Tibial nerve (tissue), 4 donors: ENCODE data around the gene ATAT1. TPM values are rescaled to one million over a fixed set of nuclear protein-coding genes. Genes with fewer than 3 reads are reported as not detected.

Experiments
- DNase-seq, 2 donors: peaks; one replicate each; pipeline ENCODE4 v3.0.0-alpha.2; 2019; ENCODE audit warnings: low spot score in 2 of 2
- H3K27ac ChIP-seq, 4 donors: fragments of 200-600 bp; sonication (generic) in 3 of 4; one replicate each; pipeline ENCODE4 v1.5.1; 2017 to 2019; ENCODE audit warnings: mild to moderate bottlenecking in 1 of 4
- H3K27me3 ChIP-seq, 2 donors: fragments of 200-600 bp; sonication (generic) in 1 of 2; one replicate each; pipeline versions ENCODE4 v1.5.1 to v1.6.0; 2017 to 2019
- H3K36me3 ChIP-seq, 3 donors: fragments of 200-600 bp; sonication (generic); one replicate each; pipeline ENCODE4 v1.5.1; 2018 to 2019
- H3K4me1 ChIP-seq, 4 donors: fragments of 200-600 bp; sonication (generic) in 3 of 4; one replicate each; pipeline ENCODE4 v1.5.1; 2017 to 2019
- H3K4me3 ChIP-seq, 4 donors: fragments of 200-600 bp; sonication (generic) in 3 of 4; one replicate each; pipeline ENCODE4 v1.5.1; 2017 to 2019; ENCODE audit warnings: mild to moderate bottlenecking in 1 of 4, moderate library complexity in 1 of 4
- H3K9me3 ChIP-seq, 4 donors: fragments of 200-600 bp; sonication (generic) in 3 of 4; one replicate each; pipeline ENCODE4 v1.5.1; 2017 to 2019
- EP300 ChIP-seq, 2 donors: sonication (generic); formaldehyde crosslinking; IDR thresholded peaks; one replicate each; pipeline ENCODE4 v1.6.1; 2017; ENCODE audit warnings: antibody characterized with exemption in 2 of 2, mild to moderate bottlenecking in 1 of 2
- POLR2A ChIP-seq, 2 donors: fragments of 450-650 bp; IDR thresholded peaks; one replicate each; pipeline ENCODE4 v1.6.1; 2017; ENCODE audit warnings: antibody characterized with exemption in 2 of 2, mild to moderate bottlenecking in 2 of 2, moderate library complexity in 2 of 2
- WGBS, 2 donors: methylation state at CpG; one replicate each; pipeline ENCODE4 v1.1.5; 2018; 5-methylcytosine and 5-hydroxymethylcytosine counted together
- total RNA-seq, 4 donors: library from RNA; depleted of rRNA; stranded (reverse); fragments of >200 nt; gene quantifications; one replicate each; pipeline ENCODE4 v1.1.0, GENCODE V29; 2016
- TF ChIP-seq, protein P1 (sequence below), 5 experiments: fragments of 200-600 bp in 3 of 5; fragments of 450-650 bp in 2 of 5; sonication (generic) in 3 of 5; IDR thresholded peaks; one replicate each; pipeline ENCODE4 v1.5.1; 2016 to 2019; ENCODE audit warnings: antibody characterized with exemption in 5 of 5, mild to moderate bottlenecking in 3 of 5, moderate library complexity in 2 of 5

Gene ATAT1
- total RNA-seq, result 10 to 100 TPM in 1 of 4 donors, 1 to 10 TPM in 3; 5.5 to 18.0 (median 7.7) TPM

DNA sequence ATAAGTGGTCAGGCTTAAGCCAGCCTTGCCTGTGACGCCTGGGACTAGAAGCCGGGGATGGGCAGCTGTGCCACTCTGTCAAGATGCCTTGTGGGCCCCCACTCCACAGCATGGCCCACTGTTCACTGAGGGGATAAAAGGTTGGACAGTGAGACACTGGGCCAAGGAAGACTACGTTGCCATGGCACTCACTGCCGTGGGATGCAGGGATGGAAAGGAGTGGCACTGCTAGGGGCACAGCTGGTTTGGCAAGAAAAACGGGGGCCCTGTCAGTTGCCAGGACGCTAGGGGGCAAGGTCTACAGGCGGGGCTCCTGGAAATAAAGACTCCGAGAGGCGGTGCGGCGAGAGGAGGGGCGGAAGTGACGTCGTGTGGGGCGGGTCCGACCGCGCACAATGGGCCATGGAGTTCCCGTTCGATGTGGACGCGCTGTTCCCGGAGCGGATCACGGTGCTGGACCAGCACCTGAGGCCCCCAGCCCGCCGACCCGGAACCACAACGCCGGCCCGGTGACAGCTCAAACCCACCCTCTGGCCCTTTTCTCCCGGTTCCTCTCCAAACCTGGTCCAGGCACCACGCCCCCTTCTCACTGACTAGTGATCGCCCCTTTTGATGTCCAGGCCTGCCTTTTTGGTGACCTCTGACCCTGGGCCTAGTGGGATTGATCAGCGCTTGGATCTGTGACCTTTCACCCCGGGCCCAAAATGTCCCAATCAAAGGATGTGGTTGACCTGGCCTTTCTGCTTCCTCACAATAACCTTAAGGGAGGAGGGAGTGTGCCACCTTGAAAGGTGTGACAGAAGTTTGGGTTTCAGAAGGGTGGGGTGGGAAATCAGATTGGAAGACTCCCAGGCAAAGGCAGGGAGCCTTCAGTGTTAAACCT is at the start of gene ATAT1:
Gene ATAT1 (plus strand): TSS at position 391 of the 883 bp plus-strand sequence.
- WGBS, 2 donors, result 1 to 3% methylated on average over 25 to 31 of the region's 36 CpGs
- peak; percentile 78 to 83 for DNase-seq
- Histone ChIP-seq H3K4me1 (peaks cover 0 to 21% (median 4%) of the 10 kb centered on the region in 4 donors), H3K27me3 (no peaks in the 10 kb centered on the region), H3K9me3 (no peaks in the 10 kb centered on the region), H3K4me3 (peak within 1 kb of the TSS; percentile 38 to 62 (median 49)), H3K36me3 (peaks cover 0 to 81% (median 21%) of the 10 kb centered on the region in 3 donors), H3K27ac (peak within 1 kb of the TSS; percentile 82 to 97 (median 92))
- TF ChIP-seq POLR2A (IDR thresholded peaks at IDR 0.05), result peak in 1 of 2 donors; percentile 57
- TF ChIP-seq EP300 (IDR thresholded peaks at IDR 0.05), result peak; percentile 71 to 77
- TF ChIP-seq, protein P1, sequence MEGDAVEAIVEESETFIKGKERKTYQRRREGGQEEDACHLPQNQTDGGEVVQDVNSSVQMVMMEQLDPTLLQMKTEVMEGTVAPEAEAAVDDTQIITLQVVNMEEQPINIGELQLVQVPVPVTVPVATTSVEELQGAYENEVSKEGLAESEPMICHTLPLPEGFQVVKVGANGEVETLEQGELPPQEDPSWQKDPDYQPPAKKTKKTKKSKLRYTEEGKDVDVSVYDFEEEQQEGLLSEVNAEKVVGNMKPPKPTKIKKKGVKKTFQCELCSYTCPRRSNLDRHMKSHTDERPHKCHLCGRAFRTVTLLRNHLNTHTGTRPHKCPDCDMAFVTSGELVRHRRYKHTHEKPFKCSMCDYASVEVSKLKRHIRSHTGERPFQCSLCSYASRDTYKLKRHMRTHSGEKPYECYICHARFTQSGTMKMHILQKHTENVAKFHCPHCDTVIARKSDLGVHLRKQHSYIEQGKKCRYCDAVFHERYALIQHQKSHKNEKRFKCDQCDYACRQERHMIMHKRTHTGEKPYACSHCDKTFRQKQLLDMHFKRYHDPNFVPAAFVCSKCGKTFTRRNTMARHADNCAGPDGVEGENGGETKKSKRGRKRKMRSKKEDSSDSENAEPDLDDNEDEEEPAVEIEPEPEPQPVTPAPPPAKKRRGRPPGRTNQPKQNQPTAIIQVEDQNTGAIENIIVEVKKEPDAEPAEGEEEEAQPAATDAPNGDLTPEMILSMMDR (IDR thresholded peaks at IDR 0.05), result peak; percentile 28 to 72 (median 41)

DNA sequence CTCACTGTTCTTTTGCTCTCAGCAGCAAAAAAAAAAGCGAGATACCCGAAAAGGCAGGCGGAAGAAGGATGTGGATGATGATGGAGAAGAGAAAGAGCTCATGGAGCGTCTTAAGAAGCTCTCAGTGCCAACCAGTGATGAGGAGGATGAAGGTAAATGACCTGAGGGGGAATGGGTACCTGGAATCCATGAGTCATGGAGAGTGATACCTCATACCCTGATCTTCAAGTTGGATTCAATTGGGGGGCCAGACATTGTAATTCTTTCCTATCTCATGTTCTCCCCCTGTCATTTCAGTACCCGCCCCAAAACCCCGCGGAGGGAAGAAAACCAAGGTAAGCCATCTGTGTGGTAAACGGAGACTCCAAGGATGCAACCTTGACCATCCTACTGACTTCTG is 48.6 kb upstream of the ATAT1 start:
- H3K9me3 ChIP-seq, result no peaks in the 10 kb centered on the region
- peaks cover 8 to 69% (median 40%) of the 10 kb centered on the region in 3 donors for H3K36me3 ChIP-seq
- WGBS, 2 donors, result 93 to 96% methylated on average over 8 of the region's 8 CpGs
- peaks cover 0 to 17% (median 10%) of the 10 kb centered on the region in 4 donors for H3K4me1 ChIP-seq
- no peaks in the 10 kb centered on the region for H3K27me3 ChIP-seq
- no peak for DNase-seq
- H3K27ac ChIP-seq, result no peak overlapping the region
- H3K4me3 ChIP-seq, result no peak overlapping the region
- TF ChIP-seq EP300 (IDR thresholded peaks at IDR 0.05) (no peak), POLR2A (IDR thresholded peaks at IDR 0.05) (no peak)
- TF ChIP-seq, protein P1 (IDR thresholded peaks at IDR 0.05), result no peak

DNA sequence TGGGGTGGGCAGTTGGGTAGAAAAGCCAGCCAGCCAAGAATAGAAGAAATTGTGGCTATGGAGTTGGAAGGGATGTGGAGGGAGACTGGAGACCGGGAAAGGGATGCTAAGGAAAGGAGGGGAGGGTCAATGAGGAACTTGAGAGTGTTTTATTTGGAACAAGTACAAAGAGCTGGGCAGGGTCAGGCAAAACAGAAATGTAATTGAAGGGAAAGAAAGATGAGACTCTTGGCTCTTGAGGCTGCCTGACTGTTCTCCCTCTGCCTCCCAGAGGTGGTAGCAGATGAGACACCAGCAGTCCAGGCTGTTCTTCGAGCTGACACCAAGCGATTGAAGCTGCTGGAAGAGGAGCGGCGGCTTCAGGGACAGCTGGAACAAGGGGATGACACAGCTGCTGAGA is 42.8 kb upstream of the ATAT1 start:
- no peaks in the 10 kb centered on the region for H3K27me3 ChIP-seq
- no peaks in the 10 kb centered on the region for H3K9me3 ChIP-seq
- no peak overlapping the region for H3K4me3 ChIP-seq
- H3K4me1 ChIP-seq, result no peaks in the 10 kb centered on the region
- TF ChIP-seq, protein P1 (IDR thresholded peaks at IDR 0.05), result no peak
- TF ChIP-seq POLR2A (IDR thresholded peaks at IDR 0.05), result no peak
- TF ChIP-seq EP300 (IDR thresholded peaks at IDR 0.05), result no peak
- no peak for DNase-seq
- H3K27ac ChIP-seq, result no peak overlapping the region
- 76 to 85% methylated on average over 5 of the region's 5 CpGs for WGBS, 2 donors
- H3K36me3 ChIP-seq, result peaks cover 4 to 100% (median 72%) of the 10 kb centered on the region in 3 donors

DNA sequence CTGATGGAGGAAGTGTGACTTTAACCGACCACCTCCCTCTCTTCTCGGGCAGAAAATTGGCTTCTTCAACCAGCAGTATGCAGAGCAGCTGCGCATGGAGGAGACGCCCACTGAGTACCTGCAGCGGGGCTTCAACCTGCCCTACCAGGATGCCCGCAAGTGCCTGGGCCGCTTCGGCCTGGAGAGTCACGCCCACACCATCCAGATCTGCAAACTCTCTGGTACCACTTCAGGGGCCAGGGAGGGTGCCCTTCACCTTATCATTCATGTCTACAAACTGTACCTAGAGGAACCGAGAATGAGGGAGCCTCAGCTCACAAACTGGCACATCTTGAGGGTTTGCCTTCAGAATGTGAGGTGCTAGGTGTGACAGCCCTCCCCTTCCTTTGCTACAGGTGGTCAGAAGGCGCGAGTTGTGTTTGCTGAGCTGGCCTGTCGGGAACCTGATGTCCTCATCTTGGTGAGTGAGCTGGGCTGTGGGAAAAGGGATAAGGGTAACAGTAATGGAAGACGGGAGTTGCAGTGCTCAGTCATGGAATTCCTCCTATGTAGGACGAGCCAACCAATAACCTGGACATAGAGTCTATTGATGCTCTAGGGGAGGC is 36.8 kb upstream of the ATAT1 start:
- Histone ChIP-seq H3K27ac (no peak overlapping the region), H3K27me3 (no peaks in the 10 kb centered on the region), H3K36me3 (peaks cover 0 to 96% (median 32%) of the 10 kb centered on the region in 3 donors), H3K4me3 (no peak overlapping the region), H3K9me3 (no peaks in the 10 kb centered on the region), H3K4me1 (no peaks in the 10 kb centered on the region)
- WGBS, 2 donors, result 93% methylated on average over 15 of the region's 15 CpGs
- DNase-seq, result no peak
- TF ChIP-seq POLR2A (IDR thresholded peaks at IDR 0.05), result no peak
- TF ChIP-seq, protein P1 (IDR thresholded peaks at IDR 0.05), result no peak
- TF ChIP-seq EP300 (IDR thresholded peaks at IDR 0.05), result no peak

DNA sequence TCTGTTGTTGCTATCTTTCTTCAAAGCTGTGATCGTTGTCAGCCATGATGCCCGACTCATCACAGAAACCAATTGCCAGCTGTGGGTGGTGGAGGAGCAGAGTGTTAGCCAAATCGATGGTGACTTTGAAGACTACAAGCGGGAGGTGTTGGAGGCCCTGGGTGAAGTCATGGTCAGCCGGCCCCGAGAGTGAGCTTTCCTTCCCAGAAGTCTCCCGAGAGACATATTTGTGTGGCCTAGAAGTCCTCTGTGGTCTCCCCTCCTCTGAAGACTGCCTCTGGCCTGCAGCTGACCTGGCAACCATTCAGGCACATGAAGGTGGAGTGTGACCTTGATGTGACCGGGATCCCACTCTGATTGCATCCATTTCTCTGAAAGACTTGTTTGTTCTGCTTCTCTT is 36.2 kb upstream of the ATAT1 start:
- H3K27me3 ChIP-seq, result no peaks in the 10 kb centered on the region
- H3K27ac ChIP-seq, result no peak overlapping the region
- no peaks in the 10 kb centered on the region for H3K9me3 ChIP-seq
- no peak for DNase-seq
- no peak overlapping the region for H3K4me3 ChIP-seq
- no peaks in the 10 kb centered on the region for H3K4me1 ChIP-seq
- H3K36me3 ChIP-seq, result peaks cover 0 to 96% (median 25%) of the 10 kb centered on the region in 3 donors
- WGBS, 2 donors, result 60 to 70% methylated on average over 8 of the region's 8 CpGs
- no peak for TF ChIP-seq POLR2A (IDR thresholded peaks at IDR 0.05)
- TF ChIP-seq, protein P1 (IDR thresholded peaks at IDR 0.05), result no peak
